Caco-2 (cell line): ENCODE measurements around the gene PSMG3. TPM values are rescaled to one million over a fixed set of nuclear protein-coding genes. Genes with fewer than 3 reads are reported as not detected.
A peak's percentile ranks its signal among the peaks of the same experiment; 100 is the strongest.

Experiments used
- BruUV-seq: library from RNA; stranded (reverse); fragments of 400-500 nt; replicated peaks from 2 replicates; lab custom pipeline; 2021; lab: Mats Ljungman, UMichigan
- CTCF ChIA-PET: fragments of 300-600 bp; sonication (Branson Sonifier 250); formaldehyde crosslinking; loops from one replicate; lab custom pipeline; 2022; ENCODE audit warnings: antibody characterized with exemption; lab: Charles Lee
- POLR2A ChIA-PET: fragments of 300-600 bp; sonication (Branson Sonifier 250); formaldehyde crosslinking; loops from one replicate; lab custom pipeline; 2022; ENCODE audit warnings: antibody characterized with exemption; lab: Charles Lee
- DNase-seq, 2 experiments: peaks; one replicate each; pipeline versions ENCODE4 v3.0.0 to v3.0.0-alpha.2; 2020 to 2022
- H3K27me3 ChIP-seq: replicated peaks from 2 replicates; pipeline ENCODE4 v1.6.0; 2011; ENCODE audit warnings: low read length; ENCODE audit not compliant: control insufficient read depth, insufficient read depth
- H3K36me3 ChIP-seq: 2 replicates; pipeline ENCODE4 v1.5.1; 2011; ENCODE audit warnings: low read length; ENCODE audit not compliant: control insufficient read depth, insufficient read depth
- H3K4me1 ChIP-seq: fragments of 250-450 bp; sonication (Bioruptor Pico); 2 replicates; pipeline ENCODE4 v1.5.1; 2020; ENCODE audit warnings: mild to moderate bottlenecking
- H3K4me3 ChIP-seq: 2 replicates; pipeline ENCODE4 v1.5.1; 2011; ENCODE audit warnings: low read depth, mild to moderate bottlenecking, control low read depth, low read length
- H3K9me3 ChIP-seq: fragments of 250-450 bp; sonication (Bioruptor Pico); 2 replicates; pipeline ENCODE4 v1.5.1; 2020; ENCODE audit warnings: mild to moderate bottlenecking, moderate library complexity
- H3K27ac Mint-ChIP-seq: one replicate; pipeline ENCODE4 v1.8.0; 2022; ENCODE audit warnings: mixed read lengths; ENCODE audit not compliant: unreplicated experiment
- H3K27me3 Mint-ChIP-seq: one replicate; pipeline ENCODE4 v1.8.0; 2022; ENCODE audit warnings: mixed read lengths; ENCODE audit not compliant: insufficient read depth, unreplicated experiment
- H3K36me3 Mint-ChIP-seq: one replicate; pipeline ENCODE4 v1.8.0; 2022; ENCODE audit warnings: mild to moderate bottlenecking, mixed read lengths; ENCODE audit not compliant: insufficient read depth, unreplicated experiment
- H3K4me1 Mint-ChIP-seq: one replicate; pipeline ENCODE4 v1.8.0; 2022; ENCODE audit warnings: low read depth, mixed read lengths; ENCODE audit not compliant: unreplicated experiment
- H3K4me3 Mint-ChIP-seq: one replicate; pipeline ENCODE4 v1.8.0; 2022; ENCODE audit warnings: mild to moderate bottlenecking, moderate library complexity, mixed read lengths; ENCODE audit not compliant: unreplicated experiment
- H3K9me3 Mint-ChIP-seq: one replicate; pipeline ENCODE4 v1.8.0; 2022; ENCODE audit warnings: mixed read lengths; ENCODE audit not compliant: unreplicated experiment
- intact Hi-C: fragments of 100-400 bp; cut with micrococcal nuclease; formaldehyde crosslinking; loops from one replicate; pipeline ENCODE4 v1.10.0; 2022; ENCODE audit not compliant: unreplicated experiment
- total RNA-seq: library from RNA; stranded (reverse); gene quantifications from 2 replicates; pipeline ENCODE4 v1.2.3, GENCODE V29; 2022
- TF ChIP-seq, protein P1 (sequence below), 2 experiments: fragments of 200-600 bp in 1 of 2; IDR thresholded peaks; 1 replicate in 1 of 2; 2 replicates in 1 of 2; pipeline versions ENCODE4 v1.5.1 to v1.8.0; 2011 to 2022; ENCODE audit warnings: antibody characterized with exemption in 1 of 2, control low read depth in 1 of 2, inconsistent platforms in 1 of 2, low read depth in 1 of 2, low read length in 1 of 2, mild to moderate bottlenecking in 1 of 2, moderate library complexity in 1 of 2; ENCODE audit not compliant: insufficient read depth in 1 of 2, severe bottlenecking in 1 of 2, unreplicated experiment in 1 of 2

Gene PSMG3
- total RNA-seq, 1 experiment from 2014 or later, result 35.1 TPM

DNA sequence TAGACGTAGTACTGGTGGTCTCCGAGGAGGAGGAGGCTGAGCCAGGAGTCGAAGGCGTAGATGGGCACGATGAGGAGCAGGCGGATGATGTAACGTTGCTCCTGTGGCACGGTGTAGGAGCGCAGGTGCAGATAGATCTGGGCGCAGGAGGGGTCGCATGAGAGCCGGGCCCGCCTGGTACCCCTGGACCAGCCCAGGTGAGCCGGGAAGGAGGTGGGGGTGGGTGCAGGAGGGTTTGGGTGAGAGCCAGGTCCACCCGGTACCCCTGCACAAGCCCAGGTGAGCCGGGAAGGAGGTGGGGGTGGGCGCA lies 19.0 kb downstream of the PSMG3 start:
- TF ChIP-seq, protein P1, sequence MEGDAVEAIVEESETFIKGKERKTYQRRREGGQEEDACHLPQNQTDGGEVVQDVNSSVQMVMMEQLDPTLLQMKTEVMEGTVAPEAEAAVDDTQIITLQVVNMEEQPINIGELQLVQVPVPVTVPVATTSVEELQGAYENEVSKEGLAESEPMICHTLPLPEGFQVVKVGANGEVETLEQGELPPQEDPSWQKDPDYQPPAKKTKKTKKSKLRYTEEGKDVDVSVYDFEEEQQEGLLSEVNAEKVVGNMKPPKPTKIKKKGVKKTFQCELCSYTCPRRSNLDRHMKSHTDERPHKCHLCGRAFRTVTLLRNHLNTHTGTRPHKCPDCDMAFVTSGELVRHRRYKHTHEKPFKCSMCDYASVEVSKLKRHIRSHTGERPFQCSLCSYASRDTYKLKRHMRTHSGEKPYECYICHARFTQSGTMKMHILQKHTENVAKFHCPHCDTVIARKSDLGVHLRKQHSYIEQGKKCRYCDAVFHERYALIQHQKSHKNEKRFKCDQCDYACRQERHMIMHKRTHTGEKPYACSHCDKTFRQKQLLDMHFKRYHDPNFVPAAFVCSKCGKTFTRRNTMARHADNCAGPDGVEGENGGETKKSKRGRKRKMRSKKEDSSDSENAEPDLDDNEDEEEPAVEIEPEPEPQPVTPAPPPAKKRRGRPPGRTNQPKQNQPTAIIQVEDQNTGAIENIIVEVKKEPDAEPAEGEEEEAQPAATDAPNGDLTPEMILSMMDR (IDR thresholded peaks at IDR 0.05; ENCODE audit: insufficient read depth in 1 of 2, low read depth in 1 of 2, low read length in 1 of 2, severe bottlenecking in 1 of 2, unreplicated experiment in 1 of 2), result no peak
- ChIA-PET CTCF (interaction anchor here (0.8 kb wide), 1 partner anchor 30 kb away, joined by 4 read pairs; no protein-coding TSS in a partner anchor), POLR2A (no interaction called here)
- no peaks in the 10 kb centered on the region for H3K36me3 ChIP-seq
- H3K4me3 ChIP-seq, result no peak overlapping the region
- no peaks in the 10 kb centered on the region for H3K27me3 Mint-ChIP-seq
- peaks cover 17% of the 10 kb centered on the region for H3K4me1 ChIP-seq
- no peak overlapping the region for H3K4me3 Mint-ChIP-seq
- no peaks in the 10 kb centered on the region for H3K9me3 ChIP-seq
- intact Hi-C loops, result no loop called here
- H3K27me3 ChIP-seq, result no peaks in the 10 kb centered on the region
- BruUV-seq, result no TSS peak
- H3K4me1 Mint-ChIP-seq, result peaks cover 16% of the 10 kb centered on the region
- no peak for DNase-seq
- no peak overlapping the region for H3K27ac Mint-ChIP-seq
- H3K36me3 Mint-ChIP-seq, result peaks cover 39% of the 10 kb centered on the region
- no peaks in the 10 kb centered on the region for H3K9me3 Mint-ChIP-seq

DNA sequence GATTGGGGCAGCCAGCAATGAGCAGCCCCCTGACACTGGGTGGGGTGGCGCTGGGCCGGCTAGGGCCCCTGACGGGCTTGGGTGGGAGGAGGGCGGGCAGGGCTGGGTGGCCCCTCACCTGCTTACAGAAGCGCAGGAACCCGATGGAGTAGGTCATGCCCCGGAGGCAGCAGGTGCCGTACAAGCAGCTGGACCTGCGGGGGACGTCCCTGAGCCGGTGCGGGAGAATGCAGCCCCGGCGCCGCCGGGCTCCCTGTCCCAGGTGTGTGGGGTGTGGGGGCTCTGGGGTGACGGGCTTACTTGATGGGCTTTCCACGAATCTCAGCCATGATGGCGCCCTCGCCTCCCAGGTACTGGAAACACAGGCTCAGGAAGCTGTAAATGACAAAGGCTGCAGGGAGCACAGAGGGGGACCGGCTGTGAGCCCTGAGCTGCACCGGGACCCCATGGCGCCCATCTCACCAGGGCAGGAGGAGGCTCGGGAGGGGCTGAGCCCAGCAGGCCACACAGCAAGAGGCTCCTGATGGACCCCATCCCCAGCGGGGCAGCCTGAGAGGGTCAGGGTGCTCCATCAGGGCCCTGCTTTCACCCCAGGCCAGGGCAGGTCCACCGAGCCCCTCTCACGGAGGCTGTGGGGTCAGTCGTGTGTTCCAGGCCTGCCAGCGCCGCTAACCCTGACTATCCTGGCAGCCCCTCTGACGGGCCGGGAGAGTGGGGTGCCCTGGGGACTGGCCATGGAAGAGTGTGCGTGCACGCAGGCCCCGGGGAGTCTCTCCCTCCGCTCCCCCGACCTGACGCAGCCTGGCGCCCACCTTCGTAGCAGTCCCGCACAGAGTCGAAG lies 19.6 kb downstream of the PSMG3 start:
- Mint-ChIP-seq H3K27ac (no peak overlapping the region), H3K4me3 (no peak overlapping the region), H3K27me3 (no peaks in the 10 kb centered on the region), H3K4me1 (peaks cover 10% of the 10 kb centered on the region), H3K36me3 (peaks cover 39% of the 10 kb centered on the region), H3K9me3 (no peaks in the 10 kb centered on the region)
- intact Hi-C loops, result no loop called here
- H3K4me3 ChIP-seq, result no peak overlapping the region
- BruUV-seq, result no TSS peak
- no peaks in the 10 kb centered on the region for H3K36me3 ChIP-seq
- peaks cover 13% of the 10 kb centered on the region for H3K4me1 ChIP-seq
- no peaks in the 10 kb centered on the region for H3K9me3 ChIP-seq
- POLR2A ChIA-PET, result no interaction called here
- H3K27me3 ChIP-seq, result no peaks in the 10 kb centered on the region
- TF ChIP-seq, protein P1 (IDR thresholded peaks at IDR 0.05; ENCODE audit: insufficient read depth in 1 of 2, low read depth in 1 of 2, low read length in 1 of 2, severe bottlenecking in 1 of 2, unreplicated experiment in 1 of 2), result no peak
- DNase-seq, result no peak
- CTCF ChIA-PET, result interaction anchor here (0.8 kb wide), 1 partner anchor 30 kb away, joined by 4 read pairs; no protein-coding TSS in a partner anchor

DNA sequence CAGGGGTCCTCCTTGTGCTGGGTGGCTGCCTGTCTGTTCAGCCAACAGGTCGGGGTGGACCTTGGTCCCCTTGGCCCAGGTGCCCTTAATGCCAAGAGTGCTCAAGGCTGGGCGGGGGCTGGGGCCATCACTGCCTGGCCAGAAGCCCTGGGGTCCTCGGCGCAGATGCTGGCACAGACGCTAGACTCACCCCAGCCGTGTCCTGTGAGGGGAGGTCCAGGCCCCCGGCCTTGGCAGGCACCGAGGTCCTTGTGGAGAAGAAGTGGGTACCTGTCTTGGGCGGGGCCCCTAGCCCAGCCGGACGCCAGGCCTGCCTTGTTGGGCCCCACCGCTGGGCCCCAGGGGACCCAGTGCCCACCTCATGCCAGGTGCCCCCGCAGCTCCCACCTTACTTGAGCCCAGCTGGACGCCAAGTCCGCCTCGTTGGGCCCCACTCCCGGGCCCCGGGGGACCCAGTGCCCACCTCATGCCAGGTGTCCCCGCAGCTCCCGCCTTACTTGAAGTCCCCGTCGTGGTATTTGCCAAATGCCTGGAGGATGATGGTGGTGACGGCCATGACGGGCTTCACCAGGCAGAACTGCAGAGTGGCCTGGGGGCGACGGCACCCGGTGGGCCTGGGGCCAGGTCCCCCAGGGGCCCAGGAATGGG lies 20.4 kb downstream of the PSMG3 start:
- Mint-ChIP-seq H3K36me3 (peaks cover 41% of the 10 kb centered on the region), H3K9me3 (no peaks in the 10 kb centered on the region), H3K27ac (peak overlapping the region; percentile 21), H3K4me3 (no peak overlapping the region), H3K27me3 (no peaks in the 10 kb centered on the region), H3K4me1 (peaks cover 3% of the 10 kb centered on the region)
- TF ChIP-seq, protein P1 (IDR thresholded peaks at IDR 0.05; ENCODE audit: insufficient read depth in 1 of 2, low read depth in 1 of 2, low read length in 1 of 2, severe bottlenecking in 1 of 2, unreplicated experiment in 1 of 2), result no peak
- POLR2A ChIA-PET, result no interaction called here
- H3K9me3 ChIP-seq, result no peaks in the 10 kb centered on the region
- peak in 1 of 2 experiments; percentile 33 for DNase-seq
- H3K27me3 ChIP-seq, result no peaks in the 10 kb centered on the region
- intact Hi-C loops, result no loop called here
- CTCF ChIA-PET, result no interaction called here
- no peaks in the 10 kb centered on the region for H3K36me3 ChIP-seq
- no peak overlapping the region for H3K4me3 ChIP-seq
- BruUV-seq, result no TSS peak
- H3K4me1 ChIP-seq, result peaks cover 7% of the 10 kb centered on the region
